PC-3 (cell line): ENCODE measurements around the gene TAS2R60. TPM values are rescaled to one million over a fixed set of nuclear protein-coding genes. Genes with fewer than 3 reads are reported as not detected.

Experiments
- ATAC-seq: fragments of 200-7000 bp; cut with Tn5 transposase; 2 replicates; pipeline ENCODE4 v1.9.1; 2020; ENCODE audit warnings: mild to moderate bottlenecking, moderate library complexity
- BruUV-seq: library from RNA; stranded (reverse); fragments of 400-500 nt; replicated peaks from 2 replicates; lab custom pipeline; 2021; lab: Mats Ljungman, UMichigan
- CTCF ChIA-PET: fragments of 300-600 bp; sonication (Branson Sonifier 250); formaldehyde crosslinking; loops from one replicate; lab custom pipeline; 2022; ENCODE audit warnings: antibody characterized with exemption; lab: Charles Lee
- POLR2A ChIA-PET: fragments of 300-600 bp; sonication (Branson Sonifier 250); formaldehyde crosslinking; loops from one replicate; lab custom pipeline; 2022; ENCODE audit warnings: antibody characterized with exemption; ENCODE audit not compliant: unreplicated experiment; lab: Charles Lee
- DNase-seq: peaks from one replicate; pipeline ENCODE4 v3.0.0-alpha.2; 2015
- H2AFZ ChIP-seq: fragments of 300-600 bp; sonication (generic); 2 replicates; pipeline ENCODE4 v1.6.0; 2016; ENCODE audit warnings: antibody characterized with exemption, low read length
- H3F3A ChIP-seq: fragments of 300-600 bp; sonication (generic); one replicate; pipeline ENCODE4 v1.6.0; 2017; ENCODE audit warnings: antibody characterized with exemption, low read length, control low read depth, mild to moderate bottlenecking; ENCODE audit not compliant: unreplicated experiment
- H3K27ac ChIP-seq: fragments of 300-600 bp; sonication (generic); 2 replicates; pipeline ENCODE4 v1.5.1; 2016; ENCODE audit warnings: mild to moderate bottlenecking, low read length
- H3K27me3 ChIP-seq: fragments of 300-600 bp; sonication (generic); 2 replicates; pipeline ENCODE4 v1.6.1; 2016; ENCODE audit warnings: low read length, mixed read lengths
- H3K36me3 ChIP-seq: fragments of 300-600 bp; sonication (generic); 2 replicates; pipeline ENCODE4 v1.6.1; 2016; ENCODE audit warnings: low read depth, mixed run types, low read length, mixed read lengths
- H3K4me1 ChIP-seq: fragments of 300-600 bp; sonication (generic); 2 replicates; pipeline ENCODE4 v1.5.1; 2016; ENCODE audit warnings: low read length; ENCODE audit not compliant: insufficient read depth
- H3K4me2 ChIP-seq: fragments of 300-600 bp; sonication (generic); 2 replicates; pipeline ENCODE4 v1.6.0; 2016; ENCODE audit warnings: low read length
- H3K4me3 ChIP-seq: fragments of 300-600 bp; sonication (generic); 2 replicates; pipeline ENCODE4 v1.5.1; 2016; ENCODE audit warnings: mild to moderate bottlenecking, low read length, mixed read lengths
- H3K79me2 ChIP-seq: fragments of 300-600 bp; sonication (generic); 2 replicates; pipeline ENCODE4 v1.6.1; 2017; ENCODE audit warnings: low read length, mixed read lengths
- H3K9ac ChIP-seq: fragments of 300-600 bp; sonication (generic); 2 replicates; pipeline ENCODE4 v1.6.0; 2016; ENCODE audit warnings: mild to moderate bottlenecking, low read length
- H3K9me2 ChIP-seq: fragments of 300-600 bp; sonication (generic); replicated peaks from 2 replicates; pipeline ENCODE4 v1.6.1; 2016; ENCODE audit warnings: mixed run types, low read length, mixed read lengths
- H3K9me3 ChIP-seq: fragments of 300-600 bp; sonication (generic); 2 replicates; pipeline ENCODE4 v1.6.1; 2016; ENCODE audit warnings: low read length, mixed read lengths
- H4K20me1 ChIP-seq: fragments of 300-600 bp; sonication (generic); 2 replicates; pipeline ENCODE4 v1.6.1; 2016; ENCODE audit warnings: low read length, mixed read lengths
- EZH2 ChIP-seq: fragments of 300-600 bp; sonication (generic); IDR thresholded peaks from one replicate; pipeline ENCODE4 v1.6.1; 2017; ENCODE audit warnings: antibody characterized with exemption, mild to moderate bottlenecking, low read length; ENCODE audit not compliant: unreplicated experiment
- EZH2phosphoT487 ChIP-seq: fragments of 300-600 bp; sonication (generic); IDR thresholded peaks from 2 replicates; pipeline ENCODE4 v1.6.1; 2018; ENCODE audit warnings: mild to moderate bottlenecking, antibody characterized with exemption, low read length, borderline replicate concordance
- intact Hi-C: fragments of 100-400 bp; cut with micrococcal nuclease; formaldehyde crosslinking; loops from 2 replicates; pipeline ENCODE4 v1.9.0; 2023
- total RNA-seq: library from RNA; depleted of rRNA; stranded (reverse); fragments of >200 nt; gene quantifications from 2 replicates; pipeline ENCODE4 v1.2.3, GENCODE V29; 2014
- TF ChIP-seq, protein P1 (sequence below): fragments of 300-600 bp; sonication (generic); conservative IDR thresholded peaks from 2 replicates; pipeline ENCODE4 v1.5.1; 2017; ENCODE audit warnings: antibody characterized with exemption, low read depth, mild to moderate bottlenecking, low read length

TAS2R60 gene
- total RNA-seq, 1 experiment from 2014 or later, result not detected

DNA sequence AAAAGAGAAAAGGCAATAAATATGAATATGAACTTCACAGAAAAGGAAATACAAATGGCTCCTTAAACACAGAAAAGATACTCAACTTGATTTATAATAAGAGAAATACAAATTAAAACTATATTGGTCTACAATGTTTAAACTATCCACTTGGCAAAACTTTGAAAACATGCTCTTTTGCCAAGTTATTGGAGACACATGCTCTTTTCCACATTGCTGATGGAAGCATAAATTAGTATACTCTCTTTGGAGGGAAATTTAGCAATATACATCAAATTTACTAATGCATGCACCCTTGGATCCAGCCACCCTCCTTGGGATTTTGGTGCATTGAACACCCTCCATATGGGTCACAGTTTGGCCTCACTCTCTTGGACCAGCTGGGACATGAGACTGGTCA lies 7.9 kb downstream of the TAS2R60 start:
- intact Hi-C loops, result no loop called here
- Histone ChIP-seq H3K27ac (no peak overlapping the region), H2AFZ (no peak overlapping the region), H4K20me1 (no peaks in the 10 kb centered on the region), H3K4me1 (0 out of 2 replicates have a peak, but pooled peaks cover 3% of the 10 kb centered on the region), H3K27me3 (peaks cover 10% of the 10 kb centered on the region; the same call in 1 of the 2 replicates), H3K9me2 (no peaks in the 10 kb centered on the region), H3K36me3 (no peaks in the 10 kb centered on the region), H3F3A (no peaks in the 10 kb centered on the region), H3K4me2 (no peak overlapping the region), H3K9me3 (no peaks in the 10 kb centered on the region), H3K4me3 (no peak overlapping the region), H3K9ac (no peak overlapping the region), H3K79me2 (no peaks in the 10 kb centered on the region)
- no TSS peak for BruUV-seq
- ChIA-PET CTCF (no interaction called here), POLR2A (no interaction called here)
- DNase-seq (no peak), ATAC-seq (no peak)
- TF ChIP-seq, protein P1, sequence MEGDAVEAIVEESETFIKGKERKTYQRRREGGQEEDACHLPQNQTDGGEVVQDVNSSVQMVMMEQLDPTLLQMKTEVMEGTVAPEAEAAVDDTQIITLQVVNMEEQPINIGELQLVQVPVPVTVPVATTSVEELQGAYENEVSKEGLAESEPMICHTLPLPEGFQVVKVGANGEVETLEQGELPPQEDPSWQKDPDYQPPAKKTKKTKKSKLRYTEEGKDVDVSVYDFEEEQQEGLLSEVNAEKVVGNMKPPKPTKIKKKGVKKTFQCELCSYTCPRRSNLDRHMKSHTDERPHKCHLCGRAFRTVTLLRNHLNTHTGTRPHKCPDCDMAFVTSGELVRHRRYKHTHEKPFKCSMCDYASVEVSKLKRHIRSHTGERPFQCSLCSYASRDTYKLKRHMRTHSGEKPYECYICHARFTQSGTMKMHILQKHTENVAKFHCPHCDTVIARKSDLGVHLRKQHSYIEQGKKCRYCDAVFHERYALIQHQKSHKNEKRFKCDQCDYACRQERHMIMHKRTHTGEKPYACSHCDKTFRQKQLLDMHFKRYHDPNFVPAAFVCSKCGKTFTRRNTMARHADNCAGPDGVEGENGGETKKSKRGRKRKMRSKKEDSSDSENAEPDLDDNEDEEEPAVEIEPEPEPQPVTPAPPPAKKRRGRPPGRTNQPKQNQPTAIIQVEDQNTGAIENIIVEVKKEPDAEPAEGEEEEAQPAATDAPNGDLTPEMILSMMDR, result no peak
- TF ChIP-seq EZH2, result no peak
- no peak for TF ChIP-seq EZH2phosphoT487

DNA sequence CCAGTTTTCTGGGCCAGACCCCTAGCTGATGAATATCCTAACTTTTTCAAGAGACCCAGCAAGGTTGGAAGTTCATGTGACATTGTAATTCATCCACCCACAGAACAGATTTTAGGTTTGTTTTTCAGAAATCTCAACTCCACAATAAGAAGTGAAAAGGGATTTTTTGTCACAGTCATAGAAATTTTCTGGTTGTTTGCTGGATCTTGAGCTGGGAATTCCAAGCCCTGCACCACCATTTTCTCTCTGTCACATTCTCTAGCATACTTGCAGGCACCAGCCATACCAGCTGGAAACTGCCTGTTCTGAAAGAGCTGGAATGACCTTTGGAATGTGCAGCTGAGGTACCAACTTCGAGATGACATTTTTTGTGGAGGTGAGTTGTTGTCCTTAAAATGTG lies 8.5 kb downstream of the TAS2R60 start:
- no peak overlapping the region for H2AFZ ChIP-seq
- intact Hi-C loops, result no loop called here
- no TSS peak for BruUV-seq

DNA sequence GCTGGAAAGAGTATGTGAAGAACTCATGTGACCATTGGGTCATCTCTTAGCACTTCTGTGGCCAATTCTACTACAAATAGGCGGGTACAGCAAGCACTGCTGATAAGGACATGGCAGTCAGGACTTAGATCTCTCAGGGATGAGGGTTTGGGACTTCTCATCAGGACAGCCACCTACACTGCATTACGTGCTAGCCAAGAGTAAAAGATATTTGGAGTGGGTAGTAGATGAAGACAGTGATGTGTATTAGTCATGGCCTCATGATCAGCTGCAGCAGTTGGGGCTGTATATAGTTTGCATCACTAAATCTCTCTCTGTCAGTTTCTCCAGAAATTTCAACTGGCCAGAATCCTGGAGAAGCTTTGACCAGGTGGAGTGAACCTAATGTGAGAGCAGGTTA lies 9.2 kb downstream of the TAS2R60 start:
- ChIA-PET CTCF (no interaction called here), POLR2A (no interaction called here)
- no peak for TF ChIP-seq EZH2
- TF ChIP-seq EZH2phosphoT487, result no peak
- TF ChIP-seq, protein P1, result no peak
- Histone ChIP-seq H3K4me3 (no peak overlapping the region), H3K79me2 (no peaks in the 10 kb centered on the region), H3K27me3 (peaks cover 2% of the 10 kb centered on the region; the same call in 1 of the 2 replicates), H3F3A (no peaks in the 10 kb centered on the region), H3K4me1 (peaks cover 11% of the 10 kb centered on the region; the same call in 1 of the 2 replicates), H3K4me2 (no peak overlapping the region), H3K36me3 (no peaks in the 10 kb centered on the region), H3K9ac (no peak overlapping the region), H3K9me3 (no peaks in the 10 kb centered on the region), H4K20me1 (no peaks in the 10 kb centered on the region), H2AFZ (no peak overlapping the region), H3K9me2 (no peaks in the 10 kb centered on the region), H3K27ac (no peak overlapping the region)
- DNase-seq (no peak), ATAC-seq (no peak)
- no TSS peak for BruUV-seq
- intact Hi-C loops, result no loop called here

More for the DNA sequence above, 8.5 kb downstream of the TAS2R60 start:
- no peak overlapping the region for H3K4me2 ChIP-seq
- H3K9ac ChIP-seq, result no peak overlapping the region
- no peaks in the 10 kb centered on the region for H4K20me1 ChIP-seq
- no peaks in the 10 kb centered on the region for H3K36me3 ChIP-seq
- DNase-seq (no peak), ATAC-seq (no peak)
- no peaks in the 10 kb centered on the region for H3K9me2 ChIP-seq
- peaks cover 4% of the 10 kb centered on the region; the same call in 1 of the 2 replicates for H3K4me1 ChIP-seq
- no peaks in the 10 kb centered on the region for H3K9me3 ChIP-seq
- H3F3A ChIP-seq, result no peaks in the 10 kb centered on the region
- CTCF ChIA-PET, result no interaction called here
- TF ChIP-seq EZH2, result no peak
- TF ChIP-seq, protein P1, result no peak
- no peak for TF ChIP-seq EZH2phosphoT487
- H3K27ac ChIP-seq, result no peak overlapping the region
- peaks cover 7% of the 10 kb centered on the region; the same call in 1 of the 2 replicates for H3K27me3 ChIP-seq
- H3K4me3 ChIP-seq, result no peak overlapping the region
- no peaks in the 10 kb centered on the region for H3K79me2 ChIP-seq
- POLR2A ChIA-PET, result no interaction called here
